ENCODE measurements around the gene ZNF462.

DNA sequence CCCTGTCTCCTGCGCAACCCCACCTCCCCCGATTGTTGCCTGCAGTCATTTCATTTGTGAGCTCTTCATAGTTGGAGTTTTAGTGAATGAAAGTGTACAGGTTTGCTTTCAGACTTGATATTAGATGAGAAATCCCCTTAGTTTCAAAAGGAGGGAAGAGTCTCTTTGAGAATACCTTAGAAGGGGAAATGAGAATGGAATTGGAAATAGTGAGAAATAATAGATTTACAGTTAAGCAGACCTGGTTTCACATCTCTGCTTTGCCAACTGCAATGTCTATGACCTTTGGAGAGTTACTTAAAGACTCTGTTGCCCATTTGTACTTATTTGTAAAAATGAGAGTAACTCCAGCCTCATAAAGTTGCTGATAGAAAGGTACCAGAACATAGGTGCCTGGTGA lies 120.4 kb downstream of the ZNF462 start:
- TF ChIP-seq POLR2A (IDR thresholded peaks at IDR 0.05): no peak
- TF ChIP-seq, protein P1, sequence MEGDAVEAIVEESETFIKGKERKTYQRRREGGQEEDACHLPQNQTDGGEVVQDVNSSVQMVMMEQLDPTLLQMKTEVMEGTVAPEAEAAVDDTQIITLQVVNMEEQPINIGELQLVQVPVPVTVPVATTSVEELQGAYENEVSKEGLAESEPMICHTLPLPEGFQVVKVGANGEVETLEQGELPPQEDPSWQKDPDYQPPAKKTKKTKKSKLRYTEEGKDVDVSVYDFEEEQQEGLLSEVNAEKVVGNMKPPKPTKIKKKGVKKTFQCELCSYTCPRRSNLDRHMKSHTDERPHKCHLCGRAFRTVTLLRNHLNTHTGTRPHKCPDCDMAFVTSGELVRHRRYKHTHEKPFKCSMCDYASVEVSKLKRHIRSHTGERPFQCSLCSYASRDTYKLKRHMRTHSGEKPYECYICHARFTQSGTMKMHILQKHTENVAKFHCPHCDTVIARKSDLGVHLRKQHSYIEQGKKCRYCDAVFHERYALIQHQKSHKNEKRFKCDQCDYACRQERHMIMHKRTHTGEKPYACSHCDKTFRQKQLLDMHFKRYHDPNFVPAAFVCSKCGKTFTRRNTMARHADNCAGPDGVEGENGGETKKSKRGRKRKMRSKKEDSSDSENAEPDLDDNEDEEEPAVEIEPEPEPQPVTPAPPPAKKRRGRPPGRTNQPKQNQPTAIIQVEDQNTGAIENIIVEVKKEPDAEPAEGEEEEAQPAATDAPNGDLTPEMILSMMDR (IDR thresholded peaks at IDR 0.05): no peak
